Glomerular endothelial cell (primary cell): ENCODE results near the gene GSK3A. TPM values are rescaled to one million over a fixed set of nuclear protein-coding genes. Genes with fewer than 3 reads are reported as not detected.

Experiments used
- DNase-seq: peaks from one replicate; pipeline ENCODE4 v3.0.0-alpha.2; 2011; ENCODE audit warnings: low read depth, low spot score; ENCODE audit errors: extremely low read depth
- total RNA-seq: library from RNA; depleted of rRNA; stranded (reverse); fragments of >200 nt; gene quantifications from 2 replicates; pipeline ENCODE4 v1.2.3, GENCODE V29; 2015

GSK3A gene
- total RNA-seq, 1 donor from 2014 or later, result 36.5 TPM

DNA sequence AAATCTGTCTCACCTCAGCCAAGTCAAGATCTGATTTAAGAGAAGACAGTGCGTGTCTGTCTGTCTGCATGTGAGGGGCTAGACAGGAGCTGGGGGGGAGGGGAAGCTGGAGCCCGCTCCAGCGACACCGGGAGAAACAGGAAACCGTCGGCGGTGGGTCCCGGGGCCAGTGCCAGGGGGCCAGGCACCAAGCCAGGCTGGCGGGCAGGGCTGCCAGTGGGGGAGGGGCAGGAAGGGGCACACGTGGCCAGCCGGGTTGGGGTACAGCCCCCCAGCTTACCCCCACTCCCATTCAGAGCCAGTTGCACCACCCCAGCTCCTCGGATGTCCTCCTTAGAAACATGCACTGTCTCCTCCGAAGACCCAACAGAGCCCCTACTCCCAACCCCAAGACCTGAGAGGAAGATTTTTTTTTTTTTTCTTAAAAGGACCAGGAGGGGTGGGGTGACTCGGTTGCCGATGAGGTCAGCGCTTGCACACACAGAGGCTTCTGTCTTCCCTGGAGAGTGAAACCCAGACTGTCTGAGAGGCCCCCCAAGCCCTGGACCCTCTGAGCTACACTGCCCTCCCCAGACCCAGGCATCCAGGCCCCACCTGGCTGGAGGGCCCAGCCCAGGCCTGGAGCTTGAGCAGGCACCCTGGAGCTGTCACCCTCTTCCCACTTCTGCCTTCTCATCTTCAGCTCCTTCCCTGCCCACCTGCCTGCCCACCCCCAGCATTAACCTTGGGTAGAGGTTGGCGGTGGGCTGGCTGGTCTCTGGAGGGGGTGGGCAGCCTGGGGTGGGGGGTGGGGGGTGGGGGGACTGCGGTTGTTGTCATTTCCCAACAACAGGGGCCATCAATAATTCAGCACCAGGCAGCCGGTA is 8.5 kb upstream of the GSK3A start:
- DNase-seq, result no peak

DNA sequence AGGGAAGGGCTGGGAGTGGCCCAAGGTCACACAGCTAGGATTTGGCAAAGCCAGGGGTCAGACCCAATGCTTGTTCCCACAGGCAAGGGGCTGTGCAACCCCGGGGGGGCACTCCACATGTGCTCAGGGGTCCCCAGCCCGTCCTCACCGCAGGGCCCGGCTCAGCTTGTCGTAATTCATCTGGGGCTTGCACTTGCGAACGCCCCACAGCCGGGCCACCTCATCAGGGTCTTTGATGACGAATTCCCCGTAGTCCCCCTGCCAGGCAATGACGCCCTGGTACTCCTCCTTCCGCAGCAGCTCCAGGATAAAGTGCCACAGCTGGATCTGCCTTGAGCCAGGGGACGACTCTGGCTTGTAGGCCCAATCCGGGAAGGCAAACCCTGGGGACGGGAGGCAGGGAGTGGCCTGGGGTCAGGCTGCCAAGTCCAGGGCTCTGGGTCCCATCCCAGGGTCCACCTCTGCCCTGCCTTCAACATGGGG is 7.8 kb upstream of the GSK3A start:
- no peak for DNase-seq

DNA sequence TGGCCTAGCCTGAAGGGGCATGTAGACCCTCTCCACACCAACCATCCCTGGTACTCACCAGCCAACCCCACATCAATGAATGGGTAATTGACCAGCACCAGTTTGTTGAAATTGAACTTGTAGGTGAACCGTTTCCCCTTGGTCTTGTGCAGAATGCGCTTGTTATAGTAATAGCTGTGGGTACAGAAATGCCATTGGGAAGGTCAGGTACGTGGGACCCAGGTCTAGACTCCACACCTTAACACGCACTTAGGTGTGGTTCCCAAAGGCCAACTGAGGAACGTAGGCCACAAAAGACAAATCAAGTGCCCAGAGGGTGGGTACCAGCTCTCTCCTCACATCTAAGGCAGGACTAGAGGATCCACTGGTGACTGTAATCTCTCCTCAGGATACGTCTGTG is 7.4 kb upstream of the GSK3A start:
- DNase-seq, result no peak

DNA sequence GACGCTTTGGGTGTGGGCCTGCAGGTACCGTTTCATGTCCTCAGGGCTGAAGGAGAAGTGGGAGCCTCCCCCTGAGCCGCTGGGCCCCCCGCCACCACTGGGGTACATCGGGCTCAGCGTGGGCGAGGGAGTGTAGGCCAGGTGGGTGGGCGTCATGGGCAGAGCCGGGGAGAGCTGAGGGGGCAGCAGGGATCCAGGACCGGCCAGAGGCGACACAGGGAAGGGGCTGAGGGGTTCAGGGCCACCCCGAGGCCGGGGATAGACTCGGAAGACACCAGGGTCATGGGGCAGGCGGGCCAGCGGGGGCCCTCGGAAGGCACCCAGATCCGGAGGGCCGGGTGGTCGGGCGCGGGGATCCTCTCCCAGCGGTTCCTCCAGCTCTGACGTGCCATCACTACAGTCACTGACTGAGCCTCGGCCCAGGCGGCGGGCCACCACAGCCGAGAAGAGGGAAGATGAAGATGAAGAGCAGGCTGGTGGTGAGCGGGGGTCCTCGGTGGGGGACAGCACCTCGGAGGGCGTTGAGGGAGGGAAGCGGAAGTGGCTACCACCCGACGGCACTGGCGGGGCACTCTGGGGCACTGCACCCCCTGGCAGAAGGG is 6.8 kb upstream of the GSK3A start:
- no peak for DNase-seq

DNA sequence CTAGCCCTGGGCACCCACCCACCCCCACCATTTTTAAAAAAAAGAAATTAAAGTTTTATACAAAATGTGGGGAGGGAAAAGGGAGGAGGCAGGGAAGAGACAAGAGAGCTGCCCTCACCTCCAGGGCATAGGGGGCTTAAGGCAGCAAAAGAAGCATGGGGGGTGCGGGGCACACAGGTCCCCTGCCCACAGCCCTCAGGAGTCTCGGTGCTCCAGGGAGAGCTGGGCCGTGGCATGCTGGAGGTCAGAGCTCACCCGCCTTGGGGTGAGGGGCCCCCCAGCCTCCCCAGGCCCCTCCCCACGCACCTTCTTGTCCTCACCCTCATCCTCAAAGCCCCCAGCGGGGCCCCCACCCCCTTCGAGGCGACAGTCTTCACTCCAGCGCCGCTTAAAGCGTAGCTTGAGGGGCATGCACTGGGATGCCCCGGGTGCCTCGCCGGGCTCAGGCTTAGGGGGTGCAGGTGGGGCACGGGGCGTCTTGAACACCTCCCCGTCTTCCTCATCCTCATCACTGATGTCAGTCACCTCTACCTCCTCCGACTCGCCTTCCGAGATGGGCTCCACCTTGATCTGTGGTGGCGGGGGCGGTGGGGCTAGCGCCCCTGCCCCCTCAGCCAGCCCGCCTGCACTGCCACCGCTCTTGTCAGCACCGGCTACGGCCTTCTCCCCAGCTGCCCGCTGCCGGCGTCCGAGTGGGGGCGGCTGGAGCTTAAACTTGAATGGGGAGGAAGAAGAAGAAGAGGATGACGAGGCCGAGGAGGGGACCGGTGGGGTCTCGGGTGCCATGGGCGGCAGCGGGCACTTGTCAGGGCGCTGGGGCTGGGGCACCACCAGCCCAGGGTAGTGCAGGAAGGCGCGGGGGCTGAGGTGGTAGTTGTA is 6.1 kb upstream of the GSK3A start:
- no peak for DNase-seq

- DNase-seq, result no peak
These were observed 5.3 kb upstream of the GSK3A start for GRCh38 chr19:42247640-42248199.

- DNase-seq, result no peak
These were observed 4.7 kb upstream of the GSK3A start for GRCh38 chr19:42246922-42247639.

GRCh38 chr19:42246143-42246921 is 3.9 kb upstream of the GSK3A start:
- no peak for DNase-seq

- no peak for DNase-seq
These were observed 2.8 kb upstream of the GSK3A start for GRCh38 chr19:42245231-42245630.

- peak; percentile 81 for DNase-seq
These were observed 2.2 kb upstream of the GSK3A start for GRCh38 chr19:42244347-42245220.

DNA sequence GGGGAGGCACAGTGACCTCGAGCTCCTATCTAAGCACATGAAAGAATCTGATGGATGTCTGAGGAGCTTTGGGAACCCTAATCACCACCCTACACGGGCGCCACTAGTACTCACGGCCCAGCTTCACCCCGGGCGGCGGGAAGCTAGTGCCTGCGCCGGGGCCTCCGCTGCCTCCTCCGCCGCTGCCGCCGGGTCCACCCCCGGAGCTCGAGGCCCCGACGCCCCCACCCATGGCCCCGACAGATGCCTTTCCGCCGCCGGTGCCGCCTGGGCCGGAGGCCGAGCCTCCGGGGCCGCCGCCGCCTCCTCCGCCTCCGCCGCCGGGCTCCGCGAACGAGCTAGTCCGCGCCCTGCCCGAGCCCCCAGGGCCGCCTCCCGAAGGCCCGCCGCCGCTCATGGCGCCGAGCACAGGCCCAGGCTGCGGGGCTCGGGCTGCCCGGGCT is 312 bp downstream of the GSK3A start:
- no peak for DNase-seq

- no peak for DNase-seq
These were observed 1.1 kb downstream of the GSK3A start for GRCh38 chr19:42241279-42241678.

- DNase-seq, result no peak
These were observed 2.7 kb downstream of the GSK3A start for GRCh38 chr19:42239544-42240220.

- DNase-seq, result no peak
These were observed 7.2 kb downstream of the GSK3A start for GRCh38 chr19:42235181-42235580.

DNA sequence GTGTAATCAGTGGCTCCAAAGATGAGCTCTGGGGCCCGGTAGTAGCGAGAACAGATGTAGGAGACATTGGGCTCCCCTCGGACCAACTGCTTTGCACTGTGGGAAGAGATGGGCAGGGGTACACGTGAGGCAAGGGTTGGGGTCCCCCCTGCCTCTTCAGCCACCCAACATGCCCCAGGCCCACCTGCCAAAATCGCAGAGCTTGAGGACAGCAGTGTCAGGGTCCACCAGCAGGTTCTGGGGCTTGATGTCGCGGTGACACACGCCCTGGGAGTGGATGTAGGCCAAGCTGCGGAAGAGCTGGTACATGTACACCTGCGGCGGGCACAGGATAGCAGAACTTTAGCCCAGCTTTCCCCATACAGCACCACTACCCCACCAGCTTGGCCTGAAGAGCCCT is 8.0 kb downstream of the GSK3A start:
- DNase-seq, result no peak

DNA sequence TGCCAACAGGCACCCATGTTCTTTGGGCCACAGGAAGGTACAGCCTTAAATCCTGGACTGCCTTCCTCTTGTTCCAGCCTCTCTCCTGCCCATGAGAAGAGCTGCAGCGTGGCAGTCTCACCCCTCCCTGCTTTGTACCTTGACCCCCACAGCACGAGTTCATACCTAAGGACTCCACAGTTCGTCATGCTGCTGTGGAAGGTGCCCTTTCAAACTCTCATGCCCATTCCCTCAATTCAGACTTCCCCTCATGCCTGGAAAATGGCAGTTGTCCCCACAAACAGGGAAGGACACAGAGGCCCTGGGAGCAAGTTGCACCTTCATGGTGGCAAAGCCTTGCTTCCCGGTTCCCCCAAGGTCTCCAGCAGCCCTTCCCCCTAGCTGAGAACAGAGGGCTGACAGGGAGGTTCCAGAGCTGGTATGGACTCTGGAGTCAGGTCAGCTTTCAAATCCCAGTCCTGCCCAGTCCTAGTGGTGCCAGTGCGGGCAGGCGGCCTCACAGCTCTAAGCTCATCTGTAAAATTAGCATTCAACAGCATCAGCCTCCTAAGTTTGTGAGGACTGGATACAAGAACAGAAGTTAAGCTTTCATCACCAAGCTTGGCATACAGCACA is 8.6 kb downstream of the GSK3A start:
- no peak for DNase-seq

DNA sequence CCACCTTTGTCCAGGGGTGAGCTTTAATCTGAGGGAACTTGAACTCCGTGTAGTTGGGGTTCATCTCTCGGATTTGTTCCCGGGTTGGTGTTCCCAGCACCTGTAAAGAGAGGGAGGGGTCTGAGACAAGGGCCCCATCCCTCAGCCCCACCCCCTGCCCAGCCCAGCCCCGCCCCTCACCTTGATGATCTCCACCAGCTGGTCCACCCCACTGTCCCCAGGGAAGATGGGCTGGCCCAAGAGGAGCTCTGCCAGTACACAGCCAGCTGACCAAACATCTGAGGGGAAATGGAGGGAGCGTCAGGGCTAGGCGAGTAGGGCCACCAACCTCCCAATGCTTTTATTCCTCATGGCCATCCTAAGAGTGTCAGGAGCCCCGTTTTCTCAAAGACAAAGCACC is 9.3 kb downstream of the GSK3A start:
- no peak for DNase-seq

- no peak for DNase-seq
These were observed 10.0 kb downstream of the GSK3A start for GRCh38 chr19:42232435-42232834.
